A549 treated with ZK216348 at 1 μM for 4 hours (cell line): ENCODE data around the gene PRAF2. TPM values are rescaled to one million over a fixed set of nuclear protein-coding genes. Genes with fewer than 3 reads are reported as not detected.

Experiments
- total RNA-seq: library from RNA; stranded (reverse); fragments of 200-300 nt; extraction: Qiagen RNA extraction; gene quantifications from 5 replicates; pipeline ENCODE4 v1.2.3, GENCODE V29; 2022; ENCODE audit warnings: low read depth

Gene PRAF2
- total RNA-seq: 37.3 to 50.2 TPM (median 43.8 TPM) in 5 replicates

GRCh38 chrX:49073601-49074575 is at the start of gene PRAF2:
PRAF2 (minus strand) TSS chrX:49074002; CDS start chrX:49073987, 15 bp downstream.

GRCh38 chrX:49079489-49080428 is 6.0 kb upstream of the PRAF2 start, which contains the start of gene WDR45:
WDR45 (minus strand) TSS chrX:49079887; CDS start chrX:49078095, 1,792 bp downstream.

GRCh38 chrX:49058794-49059193 is 15.0 kb downstream of the PRAF2 start, which contains the start of gene CCDC120:
CCDC120 (plus strand) TSS chrX:49058999; CDS start chrX:49062042, 3,043 bp downstream.

GRCh38 chrX:49043220-49043986 is 30.4 kb downstream of the PRAF2 start, which contains the start of gene TFE3:
TFE3 (minus strand) TSS chrX:49043357; CDS start chrX:49043226, 131 bp downstream.

Other genes with a start within 250 kb of the PRAF2 start
- gene ERAS, start 247.5 kb downstream of the PRAF2 start, total RNA-seq: 0.19 TPM in 1 of 5 replicates, not detected in the others
- gene PCSK1N, start 238.4 kb downstream of the PRAF2 start, total RNA-seq: 14.2 to 57.6 TPM (median 52.0 TPM) in 5 replicates
- 65.2 to 99.9 TPM (median 98.2 TPM) in 5 replicates for gene TIMM17B, start 176.2 kb downstream of the PRAF2 start, total RNA-seq
- 88.6 to 103 TPM (median 94.0 TPM) in 5 replicates for gene PQBP1, start 176.1 kb downstream of the PRAF2 start, total RNA-seq
- 42.8 to 68.8 TPM (median 65.0 TPM) in 5 replicates for gene SLC35A2, start 162.4 kb downstream of the PRAF2 start, total RNA-seq
- gene PIM2, start 155.0 kb downstream of the PRAF2 start, total RNA-seq: 8.5 to 10.0 TPM (median 9.0 TPM) in 5 replicates
- gene OTUD5, start 116.4 kb downstream of the PRAF2 start, total RNA-seq: 60.4 to 71.4 TPM (median 64.7 TPM) in 5 replicates
- 0.92 to 1.6 TPM (median 1.2 TPM) in 5 replicates for gene KCND1, start 102.2 kb downstream of the PRAF2 start, total RNA-seq
- 15.0 to 24.2 TPM (median 23.6 TPM) in 5 replicates for gene GRIPAP1, start 71.7 kb downstream of the PRAF2 start, total RNA-seq
- gene TFE3, start 30.6 kb downstream of the PRAF2 start, total RNA-seq: 38.3 to 57.8 TPM (median 54.4 TPM) in 5 replicates
- 2.1 to 4.9 TPM (median 3.8 TPM) in 5 replicates for gene CCDC120, start 15.0 kb downstream of the PRAF2 start, total RNA-seq
- 44.3 to 60.4 TPM (median 58.1 TPM) in 5 replicates for gene WDR45, start 5.9 kb upstream of the PRAF2 start, total RNA-seq
- 19.8 to 26.6 TPM (median 24.5 TPM) in 5 replicates for gene GPKOW, start 49.7 kb upstream of the PRAF2 start, total RNA-seq
- 1.3 to 3.7 TPM (median 3.6 TPM) in 5 replicates for gene MAGIX, start 88.8 kb upstream of the PRAF2 start, total RNA-seq
- gene PLP2, start 97.9 kb upstream of the PRAF2 start, total RNA-seq: 328 to 445 TPM (median 434 TPM) in 5 replicates
- 13.7 to 20.3 TPM (median 18.2 TPM) in 5 replicates for gene PRICKLE3, start 112.4 kb upstream of the PRAF2 start, total RNA-seq
- gene SYP, start 126.2 kb upstream of the PRAF2 start, total RNA-seq: 2.2 to 3.4 TPM (median 3.1 TPM) in 5 replicates
- gene CACNA1F, start 159.3 kb upstream of the PRAF2 start, total RNA-seq: not detected in 5 replicates
- 11.6 to 16.8 TPM (median 14.3 TPM) in 5 replicates for gene CCDC22, start 161.5 kb upstream of the PRAF2 start, total RNA-seq
- 0.11 to 0.19 TPM (median 0.15 TPM) in 4 of 5 replicates, not detected in the other for gene FOXP3, start 190.7 kb upstream of the PRAF2 start, total RNA-seq
- gene PPP1R3F, start 195.8 kb upstream of the PRAF2 start, total RNA-seq: 2.1 to 3.2 TPM (median 2.3 TPM) in 5 replicates
- gene GAGE10, start 229.6 kb upstream of the PRAF2 start, total RNA-seq: not detected in 5 replicates
- not detected in 5 replicates for gene GAGE12J, start 248.0 kb upstream of the PRAF2 start, total RNA-seq